VCaP (cell line): ENCODE data around the gene PCAT7.

Experiments
- H3K27ac ChIP-seq: fragments of 450-650 bp; 2 replicates; pipeline ENCODE4 v1.5.1; 2017
- CTCF ChIP-seq: fragments of 450-650 bp; conservative IDR thresholded peaks from 2 replicates; pipeline ENCODE4 v1.5.1; 2017; ENCODE audit warnings: mild to moderate bottlenecking, moderate library complexity

PCAT7 gene

GRCh38 chr9:94525396-94526035, 29.4 kb upstream of the PCAT7 start:
- TF ChIP-seq CTCF = no peak
- H3K27ac ChIP-seq = no peak overlapping the region

- H3K27ac ChIP-seq = no peak overlapping the region
- no peak for TF ChIP-seq CTCF
Observed at GRCh38 chr9:94526271-94526670, 28.6 kb upstream of the PCAT7 start.

- no peak for TF ChIP-seq CTCF
- H3K27ac ChIP-seq = no peak overlapping the region
Observed at GRCh38 chr9:94526951-94527350, 27.9 kb upstream of the PCAT7 start.

- no peak overlapping the region for H3K27ac ChIP-seq
- TF ChIP-seq CTCF = no peak
Observed at GRCh38 chr9:94528886-94529285, 26.0 kb upstream of the PCAT7 start.

- no peak for TF ChIP-seq CTCF
- H3K27ac ChIP-seq = no peak overlapping the region
Observed at GRCh38 chr9:94533155-94533554, 21.7 kb upstream of the PCAT7 start.

GRCh38 chr9:94533601-94534000, 21.3 kb upstream of the PCAT7 start:
- no peak overlapping the region for H3K27ac ChIP-seq
- no peak for TF ChIP-seq CTCF

- H3K27ac ChIP-seq = no peak overlapping the region
- no peak for TF ChIP-seq CTCF
Observed at GRCh38 chr9:94534901-94535300, 20.0 kb upstream of the PCAT7 start.
